ENCODE data around the gene GPR162. TPM values are rescaled to one million over a fixed set of nuclear protein-coding genes. Genes with fewer than 3 reads are reported as not detected.
A peak's percentile ranks its signal among the peaks of the same experiment; 100 is the strongest.

GPR162 gene
- total RNA-seq, 1 donor from 2014 or later = not detected

DNA sequence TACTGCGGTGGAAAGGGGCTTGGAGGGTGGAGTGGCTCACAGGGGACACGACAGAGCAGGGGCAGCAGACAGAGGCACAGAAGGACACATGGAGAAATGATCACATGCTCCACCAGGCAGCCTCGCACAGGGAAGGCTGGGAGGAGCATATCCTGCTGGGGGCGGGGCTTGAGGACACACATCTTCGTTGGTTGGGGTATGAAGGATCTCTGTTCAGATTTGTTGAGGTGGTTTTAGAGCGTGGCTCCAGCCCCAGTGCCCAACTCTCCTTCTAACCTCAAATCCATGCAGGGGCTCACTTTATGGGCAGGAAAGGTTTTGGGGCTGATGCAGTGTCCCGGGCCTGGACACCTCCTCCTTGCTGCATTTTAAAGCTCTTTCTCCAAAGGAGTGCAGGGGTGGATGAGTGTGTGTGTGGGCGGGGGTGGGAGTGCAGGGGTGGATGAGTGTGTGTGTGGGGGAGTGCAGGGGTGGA, 5.9 kb downstream of the GPR162 start:
- Histone ChIP-seq H3K36me3 (ENCODE audit: control insufficient read depth, insufficient read depth, low read length) (peaks cover 2% of the 10 kb centered on the region), H3K27me3 (ENCODE audit: control insufficient read depth, insufficient read depth, low read length) (peaks cover 8% of the 10 kb centered on the region), H3K4me3 (ENCODE audit: low read depth, low read length) (no peak overlapping the region)
- TF ChIP-seq, protein P1, sequence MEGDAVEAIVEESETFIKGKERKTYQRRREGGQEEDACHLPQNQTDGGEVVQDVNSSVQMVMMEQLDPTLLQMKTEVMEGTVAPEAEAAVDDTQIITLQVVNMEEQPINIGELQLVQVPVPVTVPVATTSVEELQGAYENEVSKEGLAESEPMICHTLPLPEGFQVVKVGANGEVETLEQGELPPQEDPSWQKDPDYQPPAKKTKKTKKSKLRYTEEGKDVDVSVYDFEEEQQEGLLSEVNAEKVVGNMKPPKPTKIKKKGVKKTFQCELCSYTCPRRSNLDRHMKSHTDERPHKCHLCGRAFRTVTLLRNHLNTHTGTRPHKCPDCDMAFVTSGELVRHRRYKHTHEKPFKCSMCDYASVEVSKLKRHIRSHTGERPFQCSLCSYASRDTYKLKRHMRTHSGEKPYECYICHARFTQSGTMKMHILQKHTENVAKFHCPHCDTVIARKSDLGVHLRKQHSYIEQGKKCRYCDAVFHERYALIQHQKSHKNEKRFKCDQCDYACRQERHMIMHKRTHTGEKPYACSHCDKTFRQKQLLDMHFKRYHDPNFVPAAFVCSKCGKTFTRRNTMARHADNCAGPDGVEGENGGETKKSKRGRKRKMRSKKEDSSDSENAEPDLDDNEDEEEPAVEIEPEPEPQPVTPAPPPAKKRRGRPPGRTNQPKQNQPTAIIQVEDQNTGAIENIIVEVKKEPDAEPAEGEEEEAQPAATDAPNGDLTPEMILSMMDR (IDR thresholded peaks at IDR 0.05; ENCODE audit: insufficient read depth, low read length, severe bottlenecking) = no peak
- FAIRE-seq (peak; percentile 79), DNase-seq (ENCODE audit: low read depth) (peak; percentile 56)

DNA sequence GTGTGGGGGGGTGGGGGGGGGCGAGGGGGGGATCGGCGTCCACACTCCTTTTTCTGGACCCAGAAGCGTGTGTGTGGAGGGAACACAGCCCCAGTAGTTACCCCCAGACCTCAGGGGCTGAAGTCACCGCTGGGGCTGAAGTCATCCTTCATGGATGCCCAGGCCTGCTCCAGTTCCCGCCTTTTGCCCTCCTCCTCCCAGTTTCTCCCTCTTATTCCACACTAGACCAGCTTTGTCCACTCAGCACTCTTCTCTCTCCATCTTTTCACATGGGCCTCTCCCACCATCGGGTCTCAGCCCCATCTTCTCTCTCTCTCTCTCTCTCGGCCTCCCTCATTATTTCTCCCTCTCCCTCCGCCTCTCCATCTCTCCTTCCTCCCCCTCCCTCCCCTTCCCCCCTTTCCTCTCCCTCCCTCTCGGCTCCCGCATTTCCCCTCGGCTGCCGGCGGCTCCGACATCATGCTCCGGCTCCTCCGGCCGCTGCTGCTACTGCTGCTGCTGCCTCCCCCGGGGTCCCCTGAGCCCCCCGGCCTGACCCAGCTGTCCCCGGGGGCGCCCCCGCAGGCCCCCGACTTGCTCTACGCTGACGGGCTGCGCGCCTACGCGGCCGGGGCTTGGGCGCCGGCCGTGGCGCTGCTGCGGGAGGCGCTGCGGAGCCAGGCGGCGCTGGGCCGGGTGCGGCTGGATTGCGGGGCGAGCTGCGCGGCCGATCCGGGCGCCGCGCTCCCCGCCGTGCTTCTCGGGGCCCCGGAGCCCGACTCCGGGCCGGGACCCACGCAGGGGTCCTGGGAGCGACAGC, 6.6 kb downstream of the GPR162 start, which contains the start of gene P3H3:
Gene P3H3, plus strand, starts transcription at position 426 of the 799 bp plus-strand sequence. Its CDS starts 34 bp downstream, at position 460.
- peaks cover 3% of the 10 kb centered on the region for H3K27me3 ChIP-seq (ENCODE audit: control insufficient read depth, insufficient read depth, low read length)
- peak; percentile 19 for DNase-seq (ENCODE audit: low read depth)
- H3K4me3 ChIP-seq (ENCODE audit: low read depth, low read length) = peak within 1 kb of the TSS; percentile 46
- no peak for FAIRE-seq
- TF ChIP-seq, protein P1 (IDR thresholded peaks at IDR 0.05; ENCODE audit: insufficient read depth, low read length, severe bottlenecking) = no peak
- peaks cover 2% of the 10 kb centered on the region for H3K36me3 ChIP-seq (ENCODE audit: control insufficient read depth, insufficient read depth, low read length)

DNA sequence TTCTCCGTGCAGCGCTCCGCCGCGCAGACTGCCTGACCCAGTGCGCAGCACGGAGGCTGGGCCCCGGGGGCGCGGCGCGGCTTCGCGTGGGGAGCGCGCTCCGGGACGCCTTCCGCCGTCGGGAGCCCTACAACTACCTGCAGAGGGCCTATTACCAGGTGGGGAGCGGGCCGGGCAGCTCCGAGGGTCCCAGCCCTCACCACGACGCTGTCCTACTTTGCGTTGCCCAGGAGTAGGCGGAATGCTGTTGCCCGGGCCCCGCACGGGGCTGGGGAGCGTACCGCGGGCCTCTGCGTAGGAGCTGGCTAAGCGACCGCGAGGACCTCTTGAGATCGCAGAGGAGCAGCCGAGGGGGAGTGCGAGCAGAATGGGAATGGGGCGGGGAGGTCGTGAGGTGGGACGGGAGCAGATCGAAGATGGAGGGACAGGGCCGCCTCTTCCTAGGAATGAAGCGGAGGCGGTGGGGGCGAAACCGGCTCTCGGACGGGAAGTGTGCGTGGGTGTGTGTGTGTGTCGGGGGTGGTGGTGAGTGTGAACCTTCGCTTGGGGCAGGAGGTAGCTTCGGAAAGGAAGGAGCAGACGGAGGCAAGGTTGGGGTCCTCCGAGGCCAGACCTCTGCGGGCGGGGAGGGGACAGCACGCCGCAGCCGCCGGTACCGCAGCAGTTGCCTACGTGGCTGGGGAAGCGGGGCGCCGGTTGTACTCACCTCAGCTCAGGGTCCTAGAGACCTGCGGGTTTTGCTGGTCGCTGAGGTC, 7.3 kb downstream of the GPR162 start:
- Histone ChIP-seq H3K27me3 (ENCODE audit: control insufficient read depth, insufficient read depth, low read length) (peaks cover under 1% of the 10 kb centered on the region), H3K36me3 (ENCODE audit: control insufficient read depth, insufficient read depth, low read length) (peaks cover 2% of the 10 kb centered on the region), H3K4me3 (ENCODE audit: low read depth, low read length) (peak overlapping the region; percentile 46)
- TF ChIP-seq, protein P1 (IDR thresholded peaks at IDR 0.05; ENCODE audit: insufficient read depth, low read length, severe bottlenecking) = no peak
- FAIRE-seq (no peak), DNase-seq (ENCODE audit: low read depth) (no peak)

DNA sequence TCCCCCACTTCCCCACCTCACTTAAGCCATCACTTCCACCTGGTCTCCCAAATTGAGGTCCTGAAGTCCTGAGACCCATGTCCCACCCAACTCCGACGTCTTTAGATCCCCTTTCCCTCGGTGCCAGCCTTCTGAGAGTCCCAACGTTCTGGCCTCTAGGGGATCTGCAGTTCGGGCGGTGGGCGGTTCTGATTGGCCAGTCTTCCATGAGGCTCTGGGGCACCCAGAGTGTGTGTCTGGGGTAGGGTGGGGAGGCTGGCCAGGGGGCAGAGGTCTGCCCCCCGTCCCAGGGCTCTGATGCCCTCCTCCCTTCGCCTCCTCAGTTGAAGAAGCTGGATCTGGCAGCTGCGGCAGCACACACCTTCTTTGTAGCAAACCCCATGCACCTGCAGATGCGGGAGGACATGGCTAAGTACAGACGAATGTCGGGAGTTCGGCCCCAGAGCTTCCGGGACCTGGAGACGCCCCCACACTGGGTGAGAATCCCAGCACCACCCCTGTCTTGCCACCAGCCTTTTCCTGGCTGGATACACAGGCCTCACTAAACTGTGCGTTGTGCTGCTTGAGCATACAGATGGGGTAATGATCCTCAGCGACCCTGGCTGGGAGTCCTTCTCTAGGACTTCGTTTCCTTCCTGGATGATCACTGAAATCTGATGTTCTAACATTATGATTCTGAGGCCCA, 8.1 kb downstream of the GPR162 start:
- DNase-seq (ENCODE audit: low read depth) (peak; percentile 30), FAIRE-seq (no peak)
- TF ChIP-seq, protein P1 (IDR thresholded peaks at IDR 0.05; ENCODE audit: insufficient read depth, low read length, severe bottlenecking) = peak; percentile 35

DNA sequence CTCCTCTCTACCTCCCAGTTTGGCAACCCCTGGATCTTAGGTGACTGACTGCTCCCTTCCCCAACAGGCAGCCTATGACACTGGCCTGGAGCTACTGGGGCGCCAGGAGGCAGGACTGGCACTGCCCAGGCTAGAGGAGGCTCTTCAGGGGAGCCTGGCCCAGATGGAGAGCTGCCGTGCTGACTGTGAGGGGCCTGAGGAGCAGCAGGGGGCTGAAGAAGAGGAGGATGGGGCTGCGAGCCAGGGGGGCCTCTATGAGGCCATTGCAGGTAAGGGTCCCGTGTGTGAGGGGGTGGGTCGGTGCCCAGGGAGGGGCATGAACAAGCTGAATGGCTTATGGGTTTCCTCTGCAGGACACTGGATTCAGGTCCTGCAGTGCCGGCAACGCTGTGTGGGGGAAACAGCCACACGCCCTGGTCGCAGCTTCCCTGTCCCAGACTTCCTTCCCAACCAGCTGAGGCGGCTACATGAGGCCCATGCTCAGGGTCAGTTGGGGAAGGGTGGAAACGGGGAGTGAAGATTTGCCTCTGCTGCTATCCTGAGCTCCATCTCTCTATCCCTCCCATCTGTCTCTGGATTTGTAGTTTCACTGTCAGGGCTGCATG, 8.8 kb downstream of the GPR162 start:
- no peaks in the 10 kb centered on the region for H3K27me3 ChIP-seq (ENCODE audit: control insufficient read depth, insufficient read depth, low read length)
- DNase-seq (ENCODE audit: low read depth) (no peak), FAIRE-seq (no peak)
- no peak overlapping the region for H3K4me3 ChIP-seq (ENCODE audit: low read depth, low read length)
- H3K36me3 ChIP-seq (ENCODE audit: control insufficient read depth, insufficient read depth, low read length) = peaks cover 2% of the 10 kb centered on the region
- TF ChIP-seq, protein P1 (IDR thresholded peaks at IDR 0.05; ENCODE audit: insufficient read depth, low read length, severe bottlenecking) = no peak

More for the DNA sequence above, 8.1 kb downstream of the GPR162 start:
- peak overlapping the region; percentile 46 for H3K4me3 ChIP-seq (ENCODE audit: low read depth, low read length)
- H3K27me3 ChIP-seq (ENCODE audit: control insufficient read depth, insufficient read depth, low read length) = no peaks in the 10 kb centered on the region
- H3K36me3 ChIP-seq (ENCODE audit: control insufficient read depth, insufficient read depth, low read length) = peaks cover 2% of the 10 kb centered on the region
